PC-9 (cell line): ENCODE measurements around the gene PPP1CA. TPM values are rescaled to one million over a fixed set of nuclear protein-coding genes. Genes with fewer than 3 reads are reported as not detected.

ENCODE experiments used
- BruUV-seq: library from RNA; stranded (reverse); fragments of 400-500 nt; replicated peaks from 2 replicates; lab custom pipeline; 2021; lab: Mats Ljungman, UMichigan
- CTCF ChIA-PET: fragments of 300-600 bp; sonication (Branson Sonifier 250); formaldehyde crosslinking; loops from one replicate; lab custom pipeline; 2022; ENCODE audit warnings: antibody characterized with exemption; lab: Charles Lee
- POLR2A ChIA-PET: fragments of 300-600 bp; sonication (Branson Sonifier 250); formaldehyde crosslinking; loops from one replicate; lab custom pipeline; 2022; ENCODE audit warnings: antibody characterized with exemption; ENCODE audit not compliant: unreplicated experiment; lab: Charles Lee
- DNase-seq, 2 experiments: peaks; one replicate each; pipeline versions ENCODE4 v3.0.0 to v3.0.0-alpha.2; 2015 to 2022; ENCODE audit warnings: mixed read lengths in 1 of 2
- H2AFZ ChIP-seq: fragments of 200-600 bp; sonication (generic); 2 replicates; pipeline ENCODE4 v1.8.1; 2017; ENCODE audit warnings: antibody characterized with exemption
- H3F3A ChIP-seq: fragments of 200-600 bp; sonication (generic); 2 replicates; pipeline ENCODE4 v1.8.1; 2017; ENCODE audit warnings: antibody characterized with exemption, mild to moderate bottlenecking, low read depth; ENCODE audit not compliant: insufficient read depth
- H3K27ac ChIP-seq: fragments of 200-600 bp; sonication (generic); 2 replicates; pipeline ENCODE4 v1.6.1; 2016; ENCODE audit warnings: mixed run types
- H3K27me3 ChIP-seq: fragments of 200-600 bp; sonication (generic); 2 replicates; pipeline ENCODE4 v1.6.1; 2016; ENCODE audit warnings: low read depth, mixed run types; ENCODE audit not compliant: insufficient read depth
- H3K36me3 ChIP-seq: fragments of 200-600 bp; sonication (generic); 2 replicates; pipeline ENCODE4 v1.6.1; 2016; ENCODE audit warnings: low read depth, mixed run types
- H3K4me1 ChIP-seq: fragments of 200-600 bp; sonication (generic); replicated peaks from 2 replicates; pipeline ENCODE4 v1.6.1; 2016; ENCODE audit warnings: mixed run types; ENCODE audit not compliant: insufficient read depth
- H3K4me2 ChIP-seq: fragments of 200-600 bp; sonication (generic); 2 replicates; pipeline ENCODE4 v1.6.1; 2017; ENCODE audit warnings: mixed run types
- H3K4me3 ChIP-seq: fragments of 200-600 bp; sonication (generic); 2 replicates; pipeline ENCODE4 v1.6.1; 2016; ENCODE audit warnings: mixed run types
- H3K79me2 ChIP-seq: fragments of 200-600 bp; sonication (generic); 2 replicates; pipeline ENCODE4 v1.6.1; 2017; ENCODE audit warnings: low read depth, mixed run types
- H3K9me2 ChIP-seq: fragments of 200-600 bp; sonication (generic); 2 replicates; pipeline ENCODE4 v1.8.1; 2017; ENCODE audit warnings: mild to moderate bottlenecking; ENCODE audit not compliant: insufficient read depth
- H3K9me3 ChIP-seq: fragments of 200-600 bp; sonication (generic); 2 replicates; pipeline ENCODE4 v1.8.1; 2016; ENCODE audit warnings: low read depth; ENCODE audit not compliant: insufficient read depth
- H4K20me1 ChIP-seq: fragments of 200-600 bp; sonication (generic); 2 replicates; pipeline ENCODE4 v1.8.1; 2017; ENCODE audit not compliant: insufficient read depth
- EZH2 ChIP-seq: fragments of 200-600 bp; sonication (generic); IDR thresholded peaks from 2 replicates; pipeline ENCODE4 v1.8.0; 2017; ENCODE audit warnings: antibody characterized with exemption, low read depth
- intact Hi-C: fragments of 100-400 bp; cut with micrococcal nuclease; formaldehyde crosslinking; loops from one replicate; pipeline ENCODE4 v1.10.0; 2022; ENCODE audit not compliant: unreplicated experiment
- total RNA-seq: library from RNA; stranded (reverse); gene quantifications from 2 replicates; pipeline ENCODE4 v1.2.3, GENCODE V29; 2021
- TF ChIP-seq, protein P1 (sequence below): fragments of 200-600 bp; sonication (generic); conservative IDR thresholded peaks from 2 replicates; pipeline ENCODE4 v1.6.1; 2017; ENCODE audit warnings: mixed run types, antibody characterized with exemption, mild to moderate bottlenecking, moderate library complexity

PPP1CA gene
- total RNA-seq, 1 experiment from 2014 or later = 306 TPM

DNA sequence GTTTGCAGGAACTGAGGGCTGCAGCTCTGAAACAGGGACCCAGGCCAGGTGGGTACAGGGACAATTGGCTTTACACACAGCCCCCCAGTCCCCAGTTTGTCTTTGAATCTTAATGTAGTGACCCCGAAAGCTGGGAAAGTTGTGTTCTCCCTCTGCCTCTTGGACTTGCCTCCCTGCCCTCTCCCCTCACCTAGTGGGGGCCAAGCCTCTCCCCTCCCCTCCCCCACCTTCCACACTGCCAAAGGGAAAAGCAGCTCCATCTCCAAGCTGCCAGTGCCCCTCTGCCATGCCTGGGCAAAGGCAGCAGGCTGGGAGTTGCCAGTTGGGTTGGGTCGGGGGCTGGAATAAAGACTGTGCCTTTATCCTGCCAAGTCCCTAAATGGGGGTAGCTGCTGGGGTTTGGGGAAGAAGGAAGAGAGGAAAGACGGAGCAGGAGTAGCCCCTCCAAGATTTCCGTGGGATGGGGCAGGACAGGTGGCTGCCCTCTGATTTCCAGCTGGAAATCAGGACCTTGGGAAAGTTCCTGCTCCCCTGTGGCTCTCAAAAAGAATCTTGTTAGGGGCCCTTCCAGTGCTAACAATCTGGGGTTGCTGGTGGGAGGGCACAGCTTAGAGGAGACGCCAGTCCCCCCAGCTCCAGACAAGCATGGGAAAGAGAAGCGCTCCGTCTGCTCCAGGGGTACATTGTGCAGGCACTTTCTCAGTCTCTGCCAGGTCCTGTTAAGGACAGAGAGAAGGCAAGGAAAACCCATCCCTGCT lies 25.4 kb downstream of the PPP1CA start:
- H2AFZ ChIP-seq = no peak overlapping the region
- no peaks in the 10 kb centered on the region for H3K9me2 ChIP-seq
- no peak for TF ChIP-seq EZH2
- TF ChIP-seq, protein P1, sequence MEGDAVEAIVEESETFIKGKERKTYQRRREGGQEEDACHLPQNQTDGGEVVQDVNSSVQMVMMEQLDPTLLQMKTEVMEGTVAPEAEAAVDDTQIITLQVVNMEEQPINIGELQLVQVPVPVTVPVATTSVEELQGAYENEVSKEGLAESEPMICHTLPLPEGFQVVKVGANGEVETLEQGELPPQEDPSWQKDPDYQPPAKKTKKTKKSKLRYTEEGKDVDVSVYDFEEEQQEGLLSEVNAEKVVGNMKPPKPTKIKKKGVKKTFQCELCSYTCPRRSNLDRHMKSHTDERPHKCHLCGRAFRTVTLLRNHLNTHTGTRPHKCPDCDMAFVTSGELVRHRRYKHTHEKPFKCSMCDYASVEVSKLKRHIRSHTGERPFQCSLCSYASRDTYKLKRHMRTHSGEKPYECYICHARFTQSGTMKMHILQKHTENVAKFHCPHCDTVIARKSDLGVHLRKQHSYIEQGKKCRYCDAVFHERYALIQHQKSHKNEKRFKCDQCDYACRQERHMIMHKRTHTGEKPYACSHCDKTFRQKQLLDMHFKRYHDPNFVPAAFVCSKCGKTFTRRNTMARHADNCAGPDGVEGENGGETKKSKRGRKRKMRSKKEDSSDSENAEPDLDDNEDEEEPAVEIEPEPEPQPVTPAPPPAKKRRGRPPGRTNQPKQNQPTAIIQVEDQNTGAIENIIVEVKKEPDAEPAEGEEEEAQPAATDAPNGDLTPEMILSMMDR = no peak
- no peaks in the 10 kb centered on the region for H3K9me3 ChIP-seq
- H4K20me1 ChIP-seq = peaks cover 10% of the 10 kb centered on the region
- H3K27ac ChIP-seq = peak overlapping the region; percentile 99
- TSS peak; percentile 0 for BruUV-seq
- no peaks in the 10 kb centered on the region for H3K27me3 ChIP-seq
- CTCF ChIA-PET = interaction anchor here (0.6 to 2.6 kb wide), 4 partner anchors 25 to 194 kb away, joined by 5 to 13 read pairs (median 8); no protein-coding TSS in a partner anchor
- no peak for DNase-seq
- H3K4me3 ChIP-seq = peak overlapping the region; percentile 44; the same call in 1 of the 2 replicates
- H3K4me2 ChIP-seq = peak overlapping the region; percentile 94
- H3K79me2 ChIP-seq = peaks cover 39% of the 10 kb centered on the region
- H3K36me3 ChIP-seq = no peaks in the 10 kb centered on the region
- POLR2A ChIA-PET = interaction anchor here (0.5 to 2.2 kb wide), 5 partner anchors 19 to 413 kb away, joined by 3 to 48 read pairs (median 4); partner anchors contain the start of gene AIP
- H3K4me1 ChIP-seq = peaks cover 78% of the 10 kb centered on the region
- peaks cover 71% of the 10 kb centered on the region for H3F3A ChIP-seq
- intact Hi-C loops = loop anchor here (5.0 to 10.0 kb wide), 3 partner anchors 131 to 531 kb away; partner anchors contain the start of genes RCE1 and RHOD

DNA sequence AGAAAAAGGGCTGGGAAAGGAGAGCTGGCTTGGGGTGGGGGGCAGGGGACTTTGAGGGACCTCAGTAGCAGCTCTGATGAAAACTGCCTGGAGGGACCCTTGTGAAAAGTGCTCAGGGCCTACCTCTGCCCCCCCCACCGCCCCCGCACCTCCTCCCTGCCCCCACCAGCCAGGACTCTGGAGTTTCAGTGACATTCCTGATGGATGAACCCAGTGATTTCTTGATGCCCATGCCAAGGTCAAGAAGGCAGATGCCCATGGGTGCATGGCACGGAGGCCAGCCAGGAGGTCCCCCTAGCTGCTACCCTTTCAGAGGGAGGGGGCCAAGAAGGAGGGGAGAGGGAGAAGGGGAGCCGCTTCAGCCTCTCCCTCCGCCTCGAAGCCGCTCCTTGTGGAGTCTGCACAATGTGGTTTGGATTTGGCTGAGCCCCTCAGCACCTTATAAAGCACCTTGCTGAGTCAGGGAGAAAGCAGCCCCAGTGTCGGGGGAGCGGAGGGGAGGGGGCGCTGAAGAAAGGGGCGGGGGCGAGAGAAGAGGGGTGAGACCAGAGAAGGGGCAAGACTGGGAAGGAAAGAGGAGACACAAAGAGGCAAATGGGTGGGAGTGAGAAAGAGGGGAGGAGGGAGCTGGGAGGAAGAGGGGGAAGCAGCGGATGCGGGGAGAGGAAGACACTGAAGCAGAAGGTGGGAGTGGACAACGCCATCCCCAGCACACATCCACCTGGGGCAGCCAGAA lies 26.2 kb downstream of the PPP1CA start:
- no peak overlapping the region for H2AFZ ChIP-seq

More for the DNA sequence above, 26.2 kb downstream of the PPP1CA start:
- Histone ChIP-seq H3K4me3 (peak overlapping the region; percentile 44; the same call in 1 of the 2 replicates), H3K9me3 (no peaks in the 10 kb centered on the region), H3K36me3 (no peaks in the 10 kb centered on the region), H3K27me3 (no peaks in the 10 kb centered on the region), H4K20me1 (peaks cover 17% of the 10 kb centered on the region), H3K9me2 (no peaks in the 10 kb centered on the region), H3K4me2 (peak overlapping the region; percentile 94), H3K27ac (peak overlapping the region; percentile 99), H3K79me2 (peaks cover 47% of the 10 kb centered on the region), H3K4me1 (peaks cover 73% of the 10 kb centered on the region), H3F3A (peaks cover 64% of the 10 kb centered on the region)
- intact Hi-C loops = loop anchor here (2.0 to 10.0 kb wide), 4 partner anchors 63 to 531 kb away; partner anchors contain the start of genes RCE1 and RHOD
- CTCF ChIA-PET = interaction anchor here (0.6 to 2.6 kb wide), 5 partner anchors 19 to 86 kb away, joined by 3 to 14 read pairs (median 7); no protein-coding TSS in a partner anchor
- no TSS peak for BruUV-seq
- POLR2A ChIA-PET = interaction anchor here (0.5 to 2.2 kb wide), 10 partner anchors 17 to 1487 kb away, joined by 3 to 48 read pairs (median 6); partner anchors contain the start of genes AIP, DPP3, FIBP and RAD9A
- peak in 1 of 2 experiments; percentile 58 for DNase-seq
- TF ChIP-seq, protein P1 = no peak
- TF ChIP-seq EZH2 = no peak
